HG02870 (cell line): ENCODE measurements around the gene CDH10.

Experiments used
- ATAC-seq: cut with Tn5 transposase; IDR thresholded peaks from one replicate; pipeline ENCODE4 v1.9.1; 2021; ENCODE audit warnings: mild to moderate bottlenecking, moderate library complexity; ENCODE audit not compliant: unreplicated experiment

Gene CDH10

GRCh38 chr5:24487368-24488229 lies 157.2 kb downstream of the CDH10 start:
- ATAC-seq = no peak

GRCh38 chr5:24480952-24481351 lies 163.8 kb downstream of the CDH10 start:
- no peak for ATAC-seq

DNA sequence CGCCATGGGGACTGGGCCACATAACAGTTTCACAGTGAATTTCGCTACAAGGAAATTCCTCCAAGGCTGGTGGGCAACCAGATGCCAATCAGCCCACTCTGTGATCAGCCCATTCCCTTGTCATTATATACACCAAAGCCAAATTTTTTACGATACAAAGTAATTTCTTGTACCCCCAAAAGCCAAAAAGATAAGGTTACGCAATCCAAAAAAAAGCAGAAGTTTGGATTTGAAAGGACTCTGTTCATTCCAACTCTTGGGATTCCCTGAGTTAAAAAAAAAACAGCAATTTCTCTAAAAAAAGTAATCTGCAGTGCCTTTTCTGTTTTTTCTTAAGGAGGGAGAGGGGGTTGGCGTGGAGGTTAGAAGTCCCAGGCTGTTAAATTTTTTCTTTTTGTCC lies 166.8 kb downstream of the CDH10 start:
- no peak for ATAC-seq

GRCh38 chr5:24475101-24475500 lies 169.7 kb downstream of the CDH10 start:
- ATAC-seq = no peak

DNA sequence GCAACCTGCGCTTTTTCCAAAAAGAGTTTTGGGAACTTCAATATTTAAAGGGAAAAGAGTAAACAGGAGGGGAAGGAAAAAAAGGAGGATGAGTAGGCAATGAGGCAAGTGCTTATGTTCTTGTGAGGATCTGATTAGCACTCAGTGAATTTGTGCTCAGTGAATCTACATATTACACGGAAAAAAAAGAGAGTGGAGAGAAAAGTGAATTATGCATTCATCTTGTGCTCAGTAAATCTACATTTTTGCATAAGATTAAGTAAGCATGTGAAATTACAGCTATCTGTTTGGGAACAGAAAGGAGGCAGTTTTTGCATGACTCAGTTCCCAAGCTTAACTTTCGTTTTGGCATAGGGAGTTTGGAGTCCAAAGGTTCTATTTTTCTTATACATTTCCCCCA lies 170.1 kb downstream of the CDH10 start:
- ATAC-seq = no peak

DNA sequence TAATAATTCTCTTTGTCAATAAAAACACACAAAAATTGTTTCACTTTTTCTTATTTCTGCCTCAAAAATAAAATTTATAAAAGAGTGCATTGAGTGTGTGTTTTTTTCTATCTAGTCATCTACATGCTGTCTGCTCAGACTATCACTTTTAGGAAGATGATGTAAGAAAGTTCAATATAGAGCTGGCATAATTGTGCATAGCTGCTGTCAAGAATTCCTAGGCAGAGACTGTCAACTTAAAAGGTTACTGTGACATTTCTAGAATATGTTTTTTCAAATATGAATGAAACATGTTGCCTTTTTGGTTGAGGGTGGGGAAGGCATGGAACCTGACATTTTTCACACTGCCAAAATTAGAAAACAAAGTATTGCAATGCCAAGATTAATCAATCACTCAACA lies 172.3 kb downstream of the CDH10 start:
- ATAC-seq = no peak

GRCh38 chr5:24444414-24444813 lies 200.4 kb downstream of the CDH10 start:
- ATAC-seq = no peak

GRCh38 chr5:24439465-24439864 lies 205.3 kb downstream of the CDH10 start:
- no peak for ATAC-seq
